OCI-LY7 (cell line): ENCODE data around the gene PRRG3.

Experiments used
- CTCF ChIP-seq: fragments of 200-600 bp; sonication (generic); conservative IDR thresholded peaks from 2 replicates; pipeline ENCODE4 v1.5.1; 2014; ENCODE audit warnings: mild to moderate bottlenecking, antibody characterized with exemption, low read length, moderate library complexity, mixed read lengths
- EZH2phosphoT487 ChIP-seq: fragments of 200-600 bp; sonication (generic); IDR thresholded peaks from 2 replicates; pipeline ENCODE4 v1.6.1; 2018; ENCODE audit warnings: low read depth, borderline replicate concordance, mild to moderate bottlenecking, mixed run types, antibody characterized with exemption, low read length, moderate library complexity, mixed read lengths

DNA sequence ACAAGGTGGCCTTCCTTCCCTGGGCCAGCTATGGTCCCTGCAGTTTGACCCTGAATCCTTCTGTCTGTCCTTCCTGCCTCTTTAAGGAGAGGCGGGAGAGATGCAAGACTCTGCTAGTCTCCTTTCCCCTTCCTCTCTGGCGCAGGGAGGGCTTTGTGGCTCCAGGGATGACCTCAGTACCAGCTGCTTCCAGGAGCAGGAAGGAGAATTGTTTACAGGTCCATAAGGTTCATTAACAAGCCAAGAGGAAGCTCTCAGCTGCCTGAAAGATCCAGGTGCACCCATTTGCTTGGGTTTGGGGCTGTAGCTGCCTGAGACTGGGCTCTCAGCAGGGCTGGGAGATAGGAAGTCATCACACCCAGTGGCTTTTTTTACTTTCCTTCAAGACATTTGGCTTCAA, 16.5 kb downstream of the PRRG3 start:
- TF ChIP-seq CTCF: no peak
- TF ChIP-seq EZH2phosphoT487: no peak
